BLaER1 treated with 17β-estradiol and CSF1 and Interleukin-3, amounts not matched to agents 10 nM and 100 nM (cell line): ENCODE measurements around the gene ARID1B.
A peak's percentile ranks its signal among the peaks of the same experiment; 100 is the strongest.
"Not testable (repeated sequence)": the region's sequence is repeated elsewhere in the genome, so short reads cannot be mapped to it uniquely, and the experiment has no call there.

Experiments used
- H3K27ac ChIP-seq, 11 experiments: shearing (Covaris generic); formaldehyde crosslinking; 2 replicates each; pipeline ENCODE4 v1.8.1; 2022
- H3K27me3 ChIP-seq, 11 experiments: shearing (Covaris generic); formaldehyde crosslinking; 2 replicates each; pipeline ENCODE4 v1.8.1; 2022
- H3K36me3 ChIP-seq, 11 experiments: shearing (Covaris generic); formaldehyde crosslinking; 2 replicates each; pipeline ENCODE4 v1.8.1; 2022
- H3K4me1 ChIP-seq, 10 experiments: shearing (Covaris generic); formaldehyde crosslinking; 2 replicates each; pipeline ENCODE4 v1.8.1; 2022
- H3K4me2 ChIP-seq, 11 experiments: shearing (Covaris generic); formaldehyde crosslinking; 2 replicates each; pipeline ENCODE4 v1.8.1; 2022
- H3K4me3 ChIP-seq, 10 experiments: shearing (Covaris generic); formaldehyde crosslinking; 2 replicates each; pipeline ENCODE4 v1.8.1; 2022
- H3K9ac ChIP-seq, 11 experiments: shearing (Covaris generic); formaldehyde crosslinking; 2 replicates each; pipeline ENCODE4 v1.8.1; 2022
- H3K9me3 ChIP-seq, 11 experiments: shearing (Covaris generic); formaldehyde crosslinking; replicated peaks in 1 of 11; 2 replicates each; pipeline ENCODE4 v1.8.1; 2022
- H4K20me1 ChIP-seq, 11 experiments: shearing (Covaris generic); formaldehyde crosslinking; 2 replicates each; pipeline ENCODE4 v1.8.1; 2022
- Cebpa-rat ChIP-seq, 11 experiments: shearing (Covaris generic); IDR thresholded peaks; 2 replicates each; pipeline ENCODE4 v1.8.1; 2022

Gene ARID1B

DNA sequence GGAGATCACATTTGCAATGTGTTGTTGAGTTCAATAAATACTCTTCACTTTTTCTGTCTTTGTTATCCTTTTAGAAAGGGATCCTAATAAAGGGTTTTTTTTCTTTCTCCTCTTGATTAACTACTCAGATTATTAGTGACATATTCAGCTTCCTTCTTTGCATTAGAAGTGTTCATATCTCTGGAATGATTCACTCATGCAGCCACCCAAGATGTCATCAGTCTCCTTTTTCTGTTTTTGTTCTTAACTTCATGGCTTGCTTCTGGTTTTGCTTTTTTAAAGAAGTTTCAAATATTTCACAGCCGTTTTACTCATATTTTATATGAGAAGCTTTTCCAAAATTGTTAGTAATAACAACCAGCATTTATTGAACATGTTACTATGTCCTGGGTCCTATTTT is 358.5 kb downstream of the ARID1B start:
- Histone ChIP-seq H3K9me3 (no peaks in the 10 kb centered on the region), H3K36me3 (peaks cover 88 to 100% (median 95%) of the 10 kb centered on the region in 11 experiments), H3K4me1 (no peaks in the 10 kb centered on the region)

GRCh38 chr6:157137501-157137900 is 360.3 kb downstream of the ARID1B start:
- Histone ChIP-seq H3K9ac (no peak overlapping the region), H3K4me2 (no peak overlapping the region), H3K9me3 (no peaks in the 10 kb centered on the region), H3K4me1 (no peaks in the 10 kb centered on the region), H3K4me3 (no peak overlapping the region), H3K27me3 (no peaks in the 10 kb centered on the region), H3K27ac (no peak overlapping the region), H4K20me1 (peaks cover 0 to 16% (median 9%) of the 10 kb centered on the region in 11 experiments; a peak in 10 of 22 replicates), H3K36me3 (peaks cover 84 to 100% (median 96%) of the 10 kb centered on the region in 11 experiments)
- no peak for TF ChIP-seq Cebpa-rat (IDR thresholded peaks at IDR 0.05)

More for the DNA sequence above, 358.5 kb downstream of the ARID1B start:
- H3K4me2 ChIP-seq: no peak overlapping the region
- no peak overlapping the region for H3K4me3 ChIP-seq
- TF ChIP-seq Cebpa-rat (IDR thresholded peaks at IDR 0.05): no peak
- no peaks in the 10 kb centered on the region for H3K27me3 ChIP-seq
- H3K27ac ChIP-seq: no peak overlapping the region
- peaks cover 0 to 24% (median 9%) of the 10 kb centered on the region in 11 experiments; a peak in 10 of 22 replicates for H4K20me1 ChIP-seq
- H3K9ac ChIP-seq: no peak overlapping the region

DNA sequence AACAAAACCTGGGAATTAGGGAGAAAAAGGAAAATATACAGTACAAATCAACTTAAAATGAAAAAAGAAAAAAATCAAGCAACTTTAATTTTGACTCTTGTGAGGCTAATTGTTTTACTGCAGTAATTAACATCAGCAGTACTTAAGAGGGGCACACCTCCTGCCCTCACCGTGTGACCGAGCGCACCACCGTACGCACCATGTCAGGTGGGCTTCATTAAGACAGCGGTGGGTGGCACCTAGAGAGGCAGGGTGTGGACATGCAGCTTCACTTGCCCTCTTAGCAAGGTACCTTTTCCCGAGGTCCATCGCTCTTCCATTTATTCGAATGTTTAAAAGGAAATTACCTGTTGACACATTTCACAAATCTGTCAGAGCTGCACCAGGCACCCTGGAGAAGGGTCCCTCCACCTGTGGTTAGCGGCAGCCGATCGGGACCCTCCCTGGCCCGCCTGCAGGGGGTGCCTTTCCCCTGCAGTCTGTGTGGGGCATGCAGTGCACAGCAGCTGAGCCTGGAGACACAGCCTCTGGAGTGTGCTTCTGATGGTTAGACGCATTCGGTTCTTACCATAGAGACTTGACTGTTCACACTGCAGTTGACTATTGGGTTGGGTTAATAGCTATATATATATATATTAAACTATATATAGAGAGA is 362.0 kb downstream of the ARID1B start:
- H3K36me3 ChIP-seq: peaks cover 77 to 94% (median 92%) of the 10 kb centered on the region in 11 experiments
- no peak overlapping the region for H3K4me2 ChIP-seq
- H3K9me3 ChIP-seq: no peaks in the 10 kb centered on the region
- H3K9ac ChIP-seq: no peak overlapping the region
- no peak overlapping the region for H3K27ac ChIP-seq
- no peaks in the 10 kb centered on the region for H3K27me3 ChIP-seq
- peaks cover 0 to 12% (median 0%) of the 10 kb centered on the region in 10 experiments; a peak in 4 of 20 replicates for H3K4me1 ChIP-seq
- H4K20me1 ChIP-seq: peaks cover 0 to 15% (median 9%) of the 10 kb centered on the region in 11 experiments; a peak in 10 of 22 replicates
- no peak for TF ChIP-seq Cebpa-rat (IDR thresholded peaks at IDR 0.05)
- no peak overlapping the region for H3K4me3 ChIP-seq

DNA sequence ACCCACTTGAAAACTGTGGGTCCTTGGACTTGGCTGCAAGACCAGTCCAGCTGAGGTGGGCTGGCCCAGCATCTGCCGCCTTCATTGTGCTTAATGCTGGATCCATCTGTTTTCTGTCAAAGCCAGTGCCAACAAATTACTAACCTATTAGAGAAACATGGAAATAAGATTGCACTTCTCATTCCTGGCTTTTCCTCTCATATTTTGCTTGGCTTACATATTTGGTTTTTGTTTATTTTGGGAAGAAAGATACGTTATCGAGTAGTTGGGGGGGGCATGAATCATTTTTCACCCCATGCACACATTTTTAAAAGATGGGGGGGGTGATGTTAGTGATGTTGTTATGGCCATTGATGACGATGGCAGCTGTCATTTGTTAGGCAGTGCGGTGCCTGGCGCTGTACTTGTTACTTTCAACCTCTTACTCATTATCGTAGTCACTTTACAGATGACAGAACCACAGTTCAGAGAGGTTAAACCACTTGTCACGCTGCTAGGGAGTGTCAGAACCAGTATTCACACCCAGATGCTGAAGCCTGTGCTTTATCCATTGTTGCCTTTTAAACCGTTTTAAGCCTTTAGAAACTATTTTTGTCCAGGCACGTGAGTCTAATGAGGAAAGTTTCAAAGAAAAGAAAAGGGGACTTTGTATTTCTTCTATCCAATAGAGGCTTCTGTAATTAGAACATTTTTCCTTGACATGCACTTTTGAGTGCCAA is 366.2 kb downstream of the ARID1B start:
- H3K9me3 ChIP-seq: no peaks in the 10 kb centered on the region
- peaks cover 0 to 12% (median 4%) of the 10 kb centered on the region in 10 experiments; a peak in 8 of 20 replicates for H3K4me1 ChIP-seq
- no peak overlapping the region for H3K27ac ChIP-seq
- H3K27me3 ChIP-seq: no peaks in the 10 kb centered on the region
- H3K36me3 ChIP-seq: peaks cover 53 to 83% (median 72%) of the 10 kb centered on the region in 11 experiments
- TF ChIP-seq Cebpa-rat (IDR thresholded peaks at IDR 0.05): no peak
- H4K20me1 ChIP-seq: peaks cover 6 to 33% (median 18%) of the 10 kb centered on the region in 11 experiments; a peak in 14 of 22 replicates
- H3K9ac ChIP-seq: no peak overlapping the region
- H3K4me3 ChIP-seq: no peak overlapping the region
- H3K4me2 ChIP-seq: peak overlapping the region in 1 of 11 experiments; percentile 18; a peak in 1 of 22 replicates

GRCh38 chr6:157143890-157144798 is 367.0 kb downstream of the ARID1B start:
- peaks cover 6 to 34% (median 17%) of the 10 kb centered on the region in 11 experiments; a peak in 15 of 22 replicates for H4K20me1 ChIP-seq
- no peak overlapping the region for H3K4me3 ChIP-seq
- H3K4me2 ChIP-seq: peak overlapping the region in 1 of 11 experiments; percentile 18; a peak in 2 of 22 replicates
- H3K9ac ChIP-seq: no peak overlapping the region
- H3K27me3 ChIP-seq: no peaks in the 10 kb centered on the region
- peaks cover 54 to 83% (median 73%) of the 10 kb centered on the region in 11 experiments for H3K36me3 ChIP-seq
- H3K27ac ChIP-seq: no peak overlapping the region
- H3K9me3 ChIP-seq: no peaks in the 10 kb centered on the region
- H3K4me1 ChIP-seq: peaks cover 0 to 12% (median 4%) of the 10 kb centered on the region in 10 experiments; a peak in 8 of 20 replicates
- no peak for TF ChIP-seq Cebpa-rat (IDR thresholded peaks at IDR 0.05)

GRCh38 chr6:157144859-157145568 is 367.8 kb downstream of the ARID1B start:
- no peak overlapping the region for H3K4me3 ChIP-seq
- TF ChIP-seq Cebpa-rat (IDR thresholded peaks at IDR 0.05): no peak
- H3K9ac ChIP-seq: no peak overlapping the region
- no peaks in the 10 kb centered on the region for H3K9me3 ChIP-seq
- peak overlapping the region in 1 of 11 experiments; percentile 10; a peak in 1 of 22 replicates for H3K4me2 ChIP-seq
- H3K27me3 ChIP-seq: no peaks in the 10 kb centered on the region
- H4K20me1 ChIP-seq: peaks cover 5 to 31% (median 17%) of the 10 kb centered on the region in 11 experiments; a peak in 15 of 22 replicates
- peaks cover 0 to 12% (median 4%) of the 10 kb centered on the region in 10 experiments; a peak in 8 of 20 replicates for H3K4me1 ChIP-seq
- H3K36me3 ChIP-seq: peaks cover 55 to 80% (median 73%) of the 10 kb centered on the region in 11 experiments
- H3K27ac ChIP-seq: 0 out of 22 replicates have a peak overlapping the region, but pooled peaks of 1 of the 11 experiments have one; percentile 3

DNA sequence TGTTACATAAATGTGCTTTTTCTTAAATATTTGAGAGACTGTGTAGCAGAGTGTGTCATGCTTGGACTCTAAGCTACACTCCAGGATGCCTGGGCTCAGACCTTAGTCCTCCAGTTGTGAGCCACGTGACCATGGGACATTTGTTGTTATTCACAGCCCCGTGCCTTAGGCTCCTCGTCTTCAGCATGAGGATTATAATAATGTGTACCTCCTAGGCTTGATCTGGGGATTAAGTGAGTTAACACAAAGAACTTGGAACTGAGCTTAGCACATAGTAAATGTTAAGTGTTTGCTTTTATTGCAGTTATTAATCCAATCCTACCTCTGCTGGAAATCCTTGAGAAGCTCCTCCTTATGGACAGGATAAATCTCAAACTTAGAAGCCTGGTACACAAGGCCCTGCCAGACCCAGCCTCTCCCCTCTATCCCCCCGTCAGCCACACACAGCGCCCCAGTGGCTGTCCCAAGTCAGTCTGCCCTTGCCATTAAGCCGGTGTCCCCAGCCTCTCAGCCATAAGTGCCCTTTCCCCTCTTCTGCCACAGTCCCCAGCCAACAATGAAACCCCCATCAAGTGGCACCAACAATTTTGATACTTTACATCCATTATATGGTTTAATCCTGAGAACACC is 368.6 kb downstream of the ARID1B start:
- Histone ChIP-seq H4K20me1 (peaks cover 5 to 30% (median 17%) of the 10 kb centered on the region in 11 experiments; a peak in 14 of 22 replicates), H3K4me1 (peaks cover 0 to 15% (median 6%) of the 10 kb centered on the region in 10 experiments; a peak in 11 of 20 replicates), H3K27ac (peak overlapping the region in 1 of 11 experiments; percentile 4; a peak in 1 of 22 replicates), H3K9ac (no peak overlapping the region), H3K4me2 (no peak overlapping the region), H3K27me3 (no peaks in the 10 kb centered on the region), H3K9me3 (no peaks in the 10 kb centered on the region), H3K4me3 (no peak overlapping the region), H3K36me3 (peaks cover 55 to 80% (median 73%) of the 10 kb centered on the region in 11 experiments)
- no peak for TF ChIP-seq Cebpa-rat (IDR thresholded peaks at IDR 0.05)

DNA sequence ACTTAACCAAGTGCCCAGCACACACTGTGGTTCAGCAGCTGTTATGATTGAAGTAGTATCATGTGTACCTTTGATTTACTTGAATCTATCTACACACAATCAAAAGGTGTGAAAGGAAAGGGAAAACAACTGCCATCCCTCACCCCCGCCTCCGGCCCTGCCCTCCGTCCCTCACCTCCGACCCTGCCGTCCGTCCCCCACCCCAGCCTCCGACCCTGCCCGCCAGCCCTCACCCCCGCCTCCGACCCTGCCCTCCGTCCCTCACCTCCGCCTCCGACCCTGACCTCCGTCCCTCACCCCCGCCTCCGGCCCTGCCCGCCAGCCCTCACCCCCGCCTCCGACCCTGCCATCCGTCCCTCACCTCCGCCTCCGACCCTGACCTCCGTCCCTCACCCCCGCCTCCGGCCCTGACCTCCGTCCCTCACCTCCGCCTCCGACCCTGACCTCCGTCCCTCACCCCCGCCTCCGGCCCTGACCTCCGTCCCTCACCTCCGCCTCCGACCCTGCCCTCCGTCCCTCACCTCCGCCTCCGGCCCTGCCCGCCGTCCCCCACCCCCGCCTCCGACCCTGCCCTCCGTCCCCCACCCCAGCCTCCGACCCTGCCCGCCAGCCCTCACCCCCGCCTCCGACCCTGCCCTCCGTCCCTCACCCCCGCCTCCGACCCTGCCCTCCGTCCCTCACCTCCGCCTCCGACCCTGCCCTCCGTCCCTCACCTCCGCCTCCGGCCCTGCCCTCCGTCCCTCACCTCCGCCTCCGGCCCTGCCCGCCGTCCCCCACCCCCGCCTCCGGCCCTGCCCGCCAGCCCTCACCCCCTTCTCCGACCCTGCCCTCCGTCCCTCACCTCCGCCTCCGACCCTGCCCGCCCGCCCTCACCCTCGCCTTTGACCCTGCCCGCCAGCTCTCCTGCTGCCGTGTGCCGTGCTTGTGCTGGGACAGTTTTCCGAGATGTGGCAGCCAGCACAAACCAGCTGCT is 370.2 kb downstream of the ARID1B start:
- not testable (repeated sequence) for H3K27ac ChIP-seq, H3K4me2 ChIP-seq, H3K4me3 ChIP-seq, H3K9me3 ChIP-seq, H3K27me3 ChIP-seq, H3K9ac ChIP-seq
- peaks cover 5 to 37% (median 17%) of the 10 kb centered on the region in 11 experiments; a peak in 14 of 22 replicates for H4K20me1 ChIP-seq
- H3K36me3 ChIP-seq: peaks cover 49 to 79% (median 72%) of the 10 kb centered on the region in 11 experiments
- H3K4me1 ChIP-seq: peaks cover 0 to 30% (median 18%) of the 10 kb centered on the region in 10 experiments; a peak in 16 of 20 replicates
